Measurements from ENCODE around the gene MBD3L3.
"Not testable (repeated sequence)": the region's sequence is repeated elsewhere in the genome, so short reads cannot be mapped to it uniquely, and the experiment has no call there.

Gene MBD3L3

GRCh38 chr19:7058576-7058975 lies at the start of gene MBD3L3:
Gene MBD3L3 (minus strand): TSS chr19:7058676. CDS start chr19:7058605, 71 bp downstream.
- not testable (repeated sequence) for DNase-seq

DNA sequence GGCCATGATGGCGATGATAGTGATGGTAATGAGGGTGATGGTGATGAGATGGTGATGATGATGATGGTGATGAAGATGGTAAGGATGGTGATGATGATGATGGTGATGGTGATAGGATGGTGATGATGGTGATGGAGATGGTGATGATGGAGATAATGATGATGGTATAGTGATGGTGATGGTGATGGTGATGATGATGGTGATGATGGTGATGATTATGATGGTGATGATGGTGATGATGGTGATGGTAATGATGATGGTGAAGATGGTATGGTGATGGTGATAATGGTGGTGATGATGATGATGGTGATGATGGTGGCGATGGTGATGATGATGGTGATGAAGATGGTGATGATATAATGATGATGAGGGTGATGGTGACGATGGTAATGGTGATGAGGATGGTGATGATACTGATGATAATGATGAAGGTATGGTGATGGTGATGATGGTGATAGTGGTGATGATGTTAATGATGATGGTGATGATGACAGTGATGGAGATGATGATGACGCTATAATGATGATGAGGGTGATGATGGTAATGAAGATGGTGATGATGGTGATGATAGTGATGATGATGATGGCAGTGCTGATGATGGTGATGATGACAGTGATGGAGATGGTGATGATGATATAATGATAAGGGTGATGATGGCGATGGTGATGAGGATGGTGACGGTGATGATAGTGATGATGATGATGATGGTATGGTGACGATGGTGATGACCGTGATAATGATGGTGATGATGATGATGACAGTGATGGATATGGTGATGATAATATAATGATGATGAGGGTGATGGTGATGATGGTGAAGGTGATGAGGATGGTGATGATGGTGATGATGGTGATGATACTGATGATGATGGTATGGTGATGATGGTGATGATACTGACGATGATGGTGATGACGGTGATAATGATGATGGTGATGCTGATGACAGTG lies 48.5 kb upstream of the MBD3L3 start:
- DNase-seq: no peak

DNA sequence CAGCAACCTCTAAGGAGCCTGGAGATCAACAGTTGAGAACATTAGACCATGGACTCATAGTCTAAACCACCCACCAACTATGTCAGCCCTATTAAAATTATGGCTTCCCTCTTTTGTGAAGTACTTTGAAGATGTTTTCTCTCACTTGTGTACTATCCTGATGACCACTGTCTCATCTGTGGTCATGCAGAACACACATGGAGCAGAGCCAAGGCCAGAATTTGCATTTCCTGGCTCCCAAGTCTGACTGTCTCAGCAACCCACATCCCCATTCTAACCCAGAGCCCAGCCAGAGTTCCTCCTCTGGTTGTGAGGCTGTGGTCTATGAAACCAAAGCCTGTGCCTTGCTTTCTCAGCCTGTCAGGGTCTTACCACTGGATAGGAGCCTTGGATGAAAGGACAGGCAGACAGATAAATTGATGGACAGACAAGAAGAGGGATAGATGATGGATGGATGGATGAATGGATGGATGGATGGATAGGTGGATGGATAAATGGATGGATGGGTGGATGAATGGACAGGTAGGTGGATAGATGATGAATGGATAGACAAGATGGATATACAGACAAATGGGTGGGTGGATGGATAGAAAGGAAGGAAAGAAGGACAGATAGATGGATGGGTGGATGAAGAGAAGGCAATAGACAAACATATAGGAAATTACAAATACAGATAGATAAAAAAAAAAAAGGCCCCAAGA lies 46.4 kb upstream of the MBD3L3 start:
- DNase-seq: no peak

GRCh38 chr19:7101498-7102253 lies 43.2 kb upstream of the MBD3L3 start:
- no peak for DNase-seq

DNA sequence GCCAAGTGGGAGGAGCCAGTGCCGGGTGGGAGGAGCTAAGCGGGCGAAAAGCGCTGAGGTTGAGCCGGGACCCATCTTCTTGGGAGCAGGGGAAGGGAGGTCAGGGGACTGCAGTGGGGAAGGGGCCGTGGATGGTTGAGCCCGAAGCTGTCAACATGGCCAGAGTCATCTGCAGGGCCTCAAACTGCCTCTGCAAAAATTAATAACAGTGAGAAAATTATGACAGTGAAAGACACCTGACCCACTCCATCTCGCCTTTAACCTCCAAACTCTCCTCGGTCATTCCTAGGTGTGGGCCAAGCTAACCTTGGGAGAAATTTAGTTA lies 41.1 kb upstream of the MBD3L3 start:
- no peak for DNase-seq

DNA sequence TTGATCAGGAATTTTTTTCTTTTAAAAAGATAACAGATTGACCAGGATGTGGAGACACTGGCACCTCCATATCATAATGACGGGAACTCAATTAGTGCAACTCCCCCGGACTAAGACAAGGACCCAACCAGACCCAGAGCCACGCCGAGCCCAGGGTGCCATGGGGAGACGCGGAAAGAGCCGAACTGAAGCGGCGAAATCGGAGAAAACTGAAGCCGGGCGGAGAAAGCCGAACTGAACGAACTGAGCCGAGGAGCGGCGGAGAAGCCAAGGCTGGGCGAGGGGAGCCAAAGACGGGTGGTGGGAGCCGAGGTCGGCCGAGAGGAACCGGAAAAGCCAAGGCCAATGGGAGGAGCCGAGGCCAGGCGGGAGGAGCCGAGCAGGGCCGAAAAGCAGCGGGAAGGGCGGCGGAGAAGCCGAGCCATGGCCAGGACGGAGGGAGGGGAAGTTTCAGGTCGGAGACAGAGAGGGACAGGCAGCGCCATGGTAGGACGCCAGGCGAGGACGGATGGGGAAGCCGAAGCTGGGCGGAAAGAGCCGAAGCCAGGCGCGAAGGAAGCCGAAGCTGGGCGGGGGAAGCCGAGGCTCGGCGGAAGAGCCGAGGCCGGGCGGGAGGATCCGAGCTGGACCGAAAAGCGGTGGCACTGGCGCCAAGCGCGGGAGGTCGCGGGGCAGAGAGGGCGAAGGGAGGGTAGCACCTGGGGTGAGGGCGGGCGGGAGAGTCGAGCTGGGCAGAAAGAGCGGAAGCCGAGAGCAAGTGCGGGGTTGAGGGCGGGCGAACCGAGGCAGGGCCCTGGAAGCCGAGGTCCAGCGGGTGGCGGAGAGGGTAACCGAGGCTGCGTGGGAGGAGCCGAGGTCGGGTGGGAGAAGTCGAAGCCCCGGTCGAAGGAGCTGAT lies 40.5 kb upstream of the MBD3L3 start:
- peak; percentile 60 for DNase-seq

GRCh38 chr19:7098096-7098495 lies 39.6 kb upstream of the MBD3L3 start:
- DNase-seq: no peak

- no peak for DNase-seq
Observed at GRCh38 chr19:7088999-7089398, 30.5 kb upstream of the MBD3L3 start.

GRCh38 chr19:7083076-7083956 lies 24.8 kb upstream of the MBD3L3 start:
- DNase-seq: no peak

- no peak for DNase-seq
Observed at GRCh38 chr19:7078008-7078407, 19.5 kb upstream of the MBD3L3 start.

DNA sequence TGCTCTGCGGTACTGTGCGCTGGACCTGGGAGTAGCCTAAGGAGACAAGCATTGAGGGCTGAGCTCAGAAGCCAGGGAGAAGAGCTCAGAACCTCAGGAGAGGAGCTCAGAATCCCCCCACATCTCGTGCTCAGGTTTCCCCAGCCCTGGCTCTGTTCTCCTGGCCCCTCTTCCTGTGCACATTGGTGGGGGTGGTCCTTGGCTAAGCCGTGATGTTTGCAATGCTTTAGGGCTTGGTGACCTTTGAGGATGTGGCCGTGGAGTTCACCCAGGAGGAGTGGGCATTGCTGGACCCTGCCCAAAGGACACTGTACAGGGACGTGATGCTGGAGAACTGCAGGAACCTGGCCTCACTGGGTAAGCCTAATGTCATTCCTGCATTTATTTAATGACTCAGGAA lies 17.7 kb upstream of the MBD3L3 start:
- DNase-seq: no peak

DNA sequence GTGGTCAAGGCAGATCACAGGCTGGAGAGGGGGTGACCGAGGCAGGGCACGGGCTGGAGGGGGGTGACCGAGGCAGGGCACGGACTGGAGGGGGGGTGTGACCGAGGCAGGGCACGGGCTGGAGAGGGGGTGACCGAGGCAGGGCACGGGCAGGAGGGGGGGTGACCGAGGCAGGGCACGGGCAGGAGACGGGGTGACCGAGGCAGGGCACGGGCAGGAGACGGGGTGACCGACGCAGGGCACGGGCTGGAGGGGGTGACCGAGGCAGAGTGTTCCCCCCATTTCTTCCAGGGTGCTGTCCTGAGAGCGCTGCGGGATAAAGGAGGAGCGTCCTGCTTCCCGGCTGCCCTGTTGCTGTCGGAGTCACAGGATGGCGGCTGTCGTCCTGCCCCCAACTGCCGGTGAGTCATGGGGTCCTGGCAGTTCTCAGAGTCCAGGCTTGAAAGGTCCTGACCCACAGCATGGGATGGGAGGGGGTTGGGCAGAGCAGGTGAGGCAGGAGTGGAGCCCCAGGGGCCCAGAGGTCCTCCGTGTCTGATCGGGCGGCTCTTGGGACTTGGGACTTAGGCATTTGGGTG lies 16.3 kb upstream of the MBD3L3 start:
- DNase-seq: no peak

GRCh38 chr19:7072541-7072940 lies 14.1 kb upstream of the MBD3L3 start:
- no peak for DNase-seq

DNA sequence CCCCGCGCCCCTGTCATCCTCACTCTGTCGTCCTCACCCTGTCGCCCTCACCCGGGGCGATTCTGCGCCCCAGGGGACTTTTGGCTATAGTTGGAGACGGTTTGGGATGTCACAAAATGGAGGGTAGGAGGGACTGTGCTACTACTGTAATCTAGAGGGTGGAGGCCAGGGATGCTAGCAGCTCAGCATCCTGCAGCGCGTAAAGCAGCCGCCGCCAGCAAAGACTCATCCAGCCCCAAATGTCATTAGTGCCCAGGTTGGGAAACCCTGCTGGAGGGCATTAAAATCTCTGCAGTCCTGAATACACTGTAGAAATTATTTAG lies 11.4 kb upstream of the MBD3L3 start:
- no peak for DNase-seq

DNA sequence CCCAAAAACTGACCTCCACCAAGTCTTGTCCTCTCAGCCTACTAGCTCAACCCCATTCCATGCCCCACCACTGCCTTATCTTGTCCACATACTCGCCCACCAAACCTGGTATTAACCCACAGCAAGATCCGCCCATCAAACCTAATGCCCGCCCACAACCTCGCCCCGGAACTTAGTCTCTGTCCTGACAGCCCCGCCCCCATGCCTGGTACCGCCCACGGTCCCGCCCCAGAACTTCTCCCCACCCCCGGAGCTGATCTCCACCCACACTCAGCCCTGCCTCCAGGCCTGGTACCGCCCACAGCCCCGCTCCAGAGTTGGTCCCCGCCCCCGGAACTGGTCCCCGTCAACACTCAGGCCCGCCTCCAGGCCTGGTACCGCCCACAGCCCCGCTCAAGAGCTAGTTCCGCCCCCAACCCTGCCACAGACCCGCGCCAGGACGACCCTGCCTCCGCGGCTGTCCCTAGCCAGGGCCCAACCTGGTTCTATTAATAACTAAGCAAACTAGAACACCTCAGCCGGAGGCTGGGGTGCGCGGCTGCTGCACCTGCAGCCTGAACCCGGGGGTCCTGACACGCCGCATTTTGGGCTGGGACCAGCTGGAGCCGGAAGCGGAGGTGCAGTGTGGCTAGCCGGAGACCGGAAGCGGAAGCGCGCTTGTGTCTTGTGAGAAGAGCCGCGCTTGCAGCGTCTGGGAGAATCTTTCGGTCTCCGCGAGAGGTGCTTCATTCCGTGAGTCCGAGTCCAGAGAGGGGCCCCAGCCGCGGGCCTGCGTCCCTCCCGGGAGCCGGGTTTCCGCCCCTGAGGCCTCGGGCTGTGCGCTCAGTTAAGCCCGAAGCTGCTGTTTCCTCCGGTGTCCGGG lies 10.8 kb upstream of the MBD3L3 start, which contains the start of gene ZNF557:
TSS of gene ZNF557 (plus strand) at position 662 of the 862 bp plus-strand sequence. CDS start 5,372 bp downstream, outside the sequence.
- DNase-seq: peak; percentile 62

DNA sequence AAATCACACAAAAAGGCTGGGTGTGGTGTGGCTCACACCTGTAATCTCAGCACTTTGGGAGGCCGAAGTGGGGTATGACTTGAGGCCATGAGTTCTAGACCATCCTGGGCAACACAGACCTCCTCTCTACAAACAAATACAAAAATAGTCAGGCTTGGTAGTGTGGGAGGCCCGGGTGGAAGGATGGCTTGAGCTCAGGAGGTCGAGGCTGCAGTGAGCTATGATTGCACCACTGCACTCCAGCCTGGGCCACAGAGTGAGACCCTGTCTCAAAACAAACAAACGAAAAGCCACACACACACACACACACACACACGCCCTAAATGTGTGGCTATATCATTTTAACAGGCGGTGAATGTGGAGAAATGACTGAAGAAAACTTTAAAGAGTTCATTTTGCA lies 10.1 kb upstream of the MBD3L3 start:
- no peak for DNase-seq

GRCh38 chr19:7067716-7068115 lies 9.2 kb upstream of the MBD3L3 start:
- DNase-seq: no peak

GRCh38 chr19:7067122-7067521 lies 8.6 kb upstream of the MBD3L3 start:
- DNase-seq: not testable (repeated sequence)

GRCh38 chr19:7063764-7064418 lies 5.4 kb upstream of the MBD3L3 start:
- no peak for DNase-seq

All from 8988T (cell line).